ENCODE measurements around the gene FAM107B. TPM values are rescaled to one million over a fixed set of nuclear protein-coding genes. Genes with fewer than 3 reads are reported as not detected.

The FAM107B gene
- total RNA-seq, 1 donor, result 17.7 TPM

GRCh38 chr10:14698111-14698828, 76.4 kb downstream of the FAM107B start:
- no peak overlapping the region for H3K4me3 ChIP-seq (ENCODE audit: low read depth, low read length)
- peak; percentile 69 for DNase-seq (ENCODE audit: low read depth)
- TF ChIP-seq, protein P1, sequence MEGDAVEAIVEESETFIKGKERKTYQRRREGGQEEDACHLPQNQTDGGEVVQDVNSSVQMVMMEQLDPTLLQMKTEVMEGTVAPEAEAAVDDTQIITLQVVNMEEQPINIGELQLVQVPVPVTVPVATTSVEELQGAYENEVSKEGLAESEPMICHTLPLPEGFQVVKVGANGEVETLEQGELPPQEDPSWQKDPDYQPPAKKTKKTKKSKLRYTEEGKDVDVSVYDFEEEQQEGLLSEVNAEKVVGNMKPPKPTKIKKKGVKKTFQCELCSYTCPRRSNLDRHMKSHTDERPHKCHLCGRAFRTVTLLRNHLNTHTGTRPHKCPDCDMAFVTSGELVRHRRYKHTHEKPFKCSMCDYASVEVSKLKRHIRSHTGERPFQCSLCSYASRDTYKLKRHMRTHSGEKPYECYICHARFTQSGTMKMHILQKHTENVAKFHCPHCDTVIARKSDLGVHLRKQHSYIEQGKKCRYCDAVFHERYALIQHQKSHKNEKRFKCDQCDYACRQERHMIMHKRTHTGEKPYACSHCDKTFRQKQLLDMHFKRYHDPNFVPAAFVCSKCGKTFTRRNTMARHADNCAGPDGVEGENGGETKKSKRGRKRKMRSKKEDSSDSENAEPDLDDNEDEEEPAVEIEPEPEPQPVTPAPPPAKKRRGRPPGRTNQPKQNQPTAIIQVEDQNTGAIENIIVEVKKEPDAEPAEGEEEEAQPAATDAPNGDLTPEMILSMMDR (IDR thresholded peaks at IDR 0.05; ENCODE audit: insufficient read depth, low read depth, low read length), result no peak

DNA sequence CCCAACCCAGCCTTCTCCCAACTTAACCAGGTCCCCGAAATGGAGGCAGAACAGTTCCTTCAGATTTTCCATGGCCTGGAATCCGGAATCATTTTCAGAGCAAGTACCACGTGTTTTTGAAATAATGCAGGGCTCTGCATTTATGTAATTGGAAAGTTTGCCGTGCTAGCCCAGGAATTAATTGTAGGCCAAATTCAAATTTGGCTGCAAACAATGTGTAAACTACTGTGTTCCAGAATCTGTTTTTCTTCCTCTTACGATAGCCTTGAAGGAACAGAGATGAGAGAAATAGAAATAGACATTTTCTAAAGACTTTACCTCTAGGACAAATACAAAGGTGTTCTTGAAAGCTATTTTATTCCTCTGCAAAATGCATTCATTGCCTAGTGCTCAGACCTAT, 77.4 kb downstream of the FAM107B start:
- TF ChIP-seq, protein P1 (IDR thresholded peaks at IDR 0.05; ENCODE audit: insufficient read depth, low read depth, low read length), result no peak
- DNase-seq (ENCODE audit: low read depth), result no peak
- no peak overlapping the region for H3K4me3 ChIP-seq (ENCODE audit: low read depth, low read length)

- no peak for DNase-seq (ENCODE audit: low read depth)
- no peak overlapping the region for H3K4me3 ChIP-seq (ENCODE audit: low read depth, low read length)
- TF ChIP-seq, protein P1 (IDR thresholded peaks at IDR 0.05; ENCODE audit: insufficient read depth, low read depth, low read length), result no peak
These were observed 77.9 kb downstream of the FAM107B start for GRCh38 chr10:14696821-14697220.

GRCh38 chr10:14695847-14696480, 78.7 kb downstream of the FAM107B start:
- TF ChIP-seq, protein P1 (IDR thresholded peaks at IDR 0.05; ENCODE audit: insufficient read depth, low read depth, low read length), result no peak
- H3K4me3 ChIP-seq (ENCODE audit: low read depth, low read length), result no peak overlapping the region
- DNase-seq (ENCODE audit: low read depth), result no peak

- TF ChIP-seq, protein P1 (IDR thresholded peaks at IDR 0.05; ENCODE audit: insufficient read depth, low read depth, low read length), result no peak
- DNase-seq (ENCODE audit: low read depth), result no peak
- H3K4me3 ChIP-seq (ENCODE audit: low read depth, low read length), result no peak overlapping the region
These were observed 80.8 kb downstream of the FAM107B start for GRCh38 chr10:14693891-14694290.

DNA sequence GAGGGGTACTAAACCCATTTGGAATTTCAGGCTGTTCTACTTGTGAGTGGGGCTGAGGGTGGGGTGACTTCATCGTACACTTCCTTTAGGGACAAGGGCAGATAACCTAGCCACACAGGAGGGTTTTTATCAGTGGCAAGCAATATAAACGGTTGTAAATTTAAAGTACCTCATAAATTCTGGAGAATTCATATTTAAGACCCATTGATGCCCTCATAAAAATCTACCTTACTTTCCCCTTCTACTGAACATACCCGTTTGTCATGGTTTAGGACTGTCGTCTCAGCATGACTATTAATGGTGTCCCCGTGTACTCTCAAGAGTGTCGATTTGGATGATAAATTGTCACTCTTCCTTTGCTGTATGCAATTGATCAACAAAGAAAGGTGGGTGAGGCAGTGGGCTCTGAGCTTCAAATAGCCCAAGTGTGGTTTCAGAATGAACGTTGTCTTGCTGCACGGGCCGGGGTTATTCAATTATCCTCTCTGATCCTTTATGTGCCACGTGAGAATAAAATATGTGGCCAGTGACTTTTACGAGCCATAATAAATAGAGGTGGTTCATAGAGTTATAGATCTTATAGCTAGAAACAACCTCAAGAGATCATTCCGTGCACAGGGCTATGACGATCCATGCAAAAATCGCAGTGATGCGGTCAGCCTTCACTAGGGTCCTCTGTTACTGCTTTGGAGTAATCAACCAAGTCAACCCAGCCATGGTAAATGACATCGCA, 82.2 kb downstream of the FAM107B start:
- H3K4me3 ChIP-seq (ENCODE audit: low read depth, low read length), result no peak overlapping the region
- DNase-seq (ENCODE audit: low read depth), result no peak
- TF ChIP-seq, protein P1 (IDR thresholded peaks at IDR 0.05; ENCODE audit: insufficient read depth, low read depth, low read length), result no peak
